HG02973 (cell line): Measurements from ENCODE around the gene KRT6C.

Source experiments
- ATAC-seq: cut with Tn5 transposase; IDR thresholded peaks from one replicate; pipeline ENCODE4 v1.9.1; 2021; ENCODE audit warnings: moderate library complexity; ENCODE audit not compliant: unreplicated experiment

KRT6C gene

GRCh38 chr12:52473768-52474167 lies at the start of gene KRT6C:
KRT6C (minus strand) TSS chr12:52473805; CDS start chr12:52473737, 68 bp downstream.
- no peak for ATAC-seq

GRCh38 chr12:52522346-52523011 lies 48.9 kb upstream of the KRT6C start:
- no peak for ATAC-seq

GRCh38 chr12:52521568-52522266 lies 48.1 kb upstream of the KRT6C start:
- ATAC-seq = no peak

- no peak for ATAC-seq
Measured at GRCh38 chr12:52521175-52521567, 47.6 kb upstream of the KRT6C start.

- no peak for ATAC-seq
Measured at GRCh38 chr12:52519826-52520662, 46.4 kb upstream of the KRT6C start, which contains the start of gene KRT5. KRT5 (minus strand) TSS chr12:52520394; CDS start chr12:52520296, 98 bp downstream.

- no peak for ATAC-seq
Measured at GRCh38 chr12:52519387-52519703, 45.7 kb upstream of the KRT6C start.

GRCh38 chr12:52518574-52519386 lies 45.2 kb upstream of the KRT6C start:
- no peak for ATAC-seq

GRCh38 chr12:52517888-52518287 lies 44.3 kb upstream of the KRT6C start:
- ATAC-seq = no peak

- ATAC-seq = no peak
Measured at GRCh38 chr12:52517005-52517835, 43.6 kb upstream of the KRT6C start.

GRCh38 chr12:52515927-52516831 lies 42.6 kb upstream of the KRT6C start:
- no peak for ATAC-seq

- ATAC-seq = no peak
Measured at GRCh38 chr12:52515319-52515646, 41.7 kb upstream of the KRT6C start.

- ATAC-seq = no peak
Measured at GRCh38 chr12:52514471-52515318, 41.1 kb upstream of the KRT6C start.

GRCh38 chr12:52513736-52514135 lies 40.1 kb upstream of the KRT6C start:
- no peak for ATAC-seq

- ATAC-seq = no peak
Measured at GRCh38 chr12:52508211-52508610, 34.6 kb upstream of the KRT6C start.

- ATAC-seq = no peak
Measured at GRCh38 chr12:52506858-52507715, 33.5 kb upstream of the KRT6C start.

GRCh38 chr12:52502877-52503276 lies 29.3 kb upstream of the KRT6C start:
- no peak for ATAC-seq

- ATAC-seq = no peak
Measured at GRCh38 chr12:52501490-52501889, 27.9 kb upstream of the KRT6C start.
